Naive thymus-derived CD4-positive, alpha-beta T cell (primary cell): ENCODE measurements around the gene PDPK1. TPM values are rescaled to one million over a fixed set of nuclear protein-coding genes. Genes with fewer than 3 reads are reported as not detected.

ENCODE experiments used
- ATAC-seq: fragments of 150-1000 bp; cut with Tn5 transposase; 2 replicates; pipeline ENCODE4 v1.10.0; 2021; ENCODE audit warnings: mild to moderate bottlenecking, moderate library complexity
- CTCF ChIA-PET: fragments of 350-600 bp; sonication (Branson Sonifier 250); formaldehyde crosslinking; loops from one replicate; lab custom pipeline; 2021; ENCODE audit warnings: antibody characterized with exemption; lab: Charles Lee
- POLR2A ChIA-PET: fragments of 350-600 bp; sonication (Branson Sonifier 250); formaldehyde crosslinking; loops from one replicate; lab custom pipeline; 2021; ENCODE audit warnings: antibody characterized with exemption, inconsistent platforms; lab: Charles Lee
- DNase-seq, 9 donors: peaks; one replicate each; pipeline versions ENCODE4 v3.0.0 to v3.0.0-alpha.2; 2020 to 2022; ENCODE audit warnings: mixed read lengths in 1 of 9
- H3K27ac ChIP-seq: one replicate; pipeline ENCODE4 v1.7.0; 2013; ENCODE audit warnings: mild to moderate bottlenecking, low read depth, low read length, moderate library complexity
- H3K27me3 ChIP-seq, 2 donors: one replicate each; pipeline ENCODE4 v1.7.0; 2013; ENCODE audit warnings: low read length in 2 of 2, mild to moderate bottlenecking in 2 of 2, moderate library complexity in 2 of 2; ENCODE audit not compliant: control insufficient read depth in 2 of 2, insufficient read depth in 2 of 2
- H3K36me3 ChIP-seq, 3 experiments: 1 replicate in 2 of 3; 2 replicates in 1 of 3; pipeline ENCODE4 v1.7.0; 2013; ENCODE audit warnings: low read length in 3 of 3, mild to moderate bottlenecking in 3 of 3, moderate library complexity in 1 of 3; ENCODE audit not compliant: insufficient read depth in 3 of 3, control insufficient read depth in 2 of 3
- H3K4me1 ChIP-seq, 2 donors: one replicate each; pipeline ENCODE4 v1.7.0; 2013; ENCODE audit warnings: low read length in 2 of 2, mild to moderate bottlenecking in 2 of 2, moderate library complexity in 1 of 2; ENCODE audit not compliant: control insufficient read depth in 2 of 2, insufficient read depth in 2 of 2
- H3K4me3 ChIP-seq: 2 replicates; pipeline ENCODE4 v1.7.0; 2013; ENCODE audit warnings: mild to moderate bottlenecking, low read length
- H3K9me3 ChIP-seq, 3 experiments: 1 replicate in 2 of 3; 2 replicates in 1 of 3; pipeline ENCODE4 v1.7.0; 2013; ENCODE audit warnings: low read length in 3 of 3; ENCODE audit not compliant: control insufficient read depth in 2 of 3
- H3K27ac Mint-ChIP-seq, 9 donors: one replicate each; pipeline ENCODE4 v1.8.0; 2020 to 2022; ENCODE audit warnings: mixed read lengths in 9 of 9, mild to moderate bottlenecking in 8 of 9, moderate library complexity in 5 of 9, inconsistent platforms in 2 of 9
- H3K27me3 Mint-ChIP-seq, 5 donors: one replicate each; pipeline ENCODE4 v1.8.0; 2021 to 2022; ENCODE audit warnings: mixed read lengths in 5 of 5, mild to moderate bottlenecking in 1 of 5
- H3K36me3 Mint-ChIP-seq, 5 donors: one replicate each; pipeline ENCODE4 v1.8.0; 2020 to 2022; ENCODE audit warnings: mixed read lengths in 5 of 5, mild to moderate bottlenecking in 3 of 5, inconsistent platforms in 1 of 5
- H3K4me1 Mint-ChIP-seq, 7 donors: one replicate each; pipeline ENCODE4 v1.8.0; 2020 to 2022; ENCODE audit warnings: mixed read lengths in 7 of 7, mild to moderate bottlenecking in 3 of 7, inconsistent platforms in 1 of 7
- H3K4me3 Mint-ChIP-seq, 10 donors: one replicate each; pipeline ENCODE4 v1.8.0; 2020 to 2022; ENCODE audit warnings: mild to moderate bottlenecking in 10 of 10, mixed read lengths in 10 of 10, moderate library complexity in 6 of 10, inconsistent platforms in 2 of 10
- H3K9me3 Mint-ChIP-seq, 11 donors: one replicate each; pipeline ENCODE4 v1.8.0; 2020 to 2022; ENCODE audit warnings: mixed read lengths in 11 of 11, mild to moderate bottlenecking in 4 of 11, inconsistent platforms in 1 of 11, moderate library complexity in 1 of 11
- intact Hi-C, 2 donors: fragments of 100-400 bp; cut with micrococcal nuclease; formaldehyde crosslinking; loops; one replicate each; pipeline ENCODE4 v1.15.1; 2023
- polyA plus RNA-seq, 2 donors: library from polyadenylated mRNA; unstranded; fragments of 300-500 nt; fragmentation: Illumina TruSeq; gene quantifications; one replicate each; pipeline ENCODE4 v1.2.3, GENCODE V29; 2021
- total RNA-seq, 6 experiments: library from RNA in 5 of 6; stranded (reverse) in 5 of 6; gene quantifications; 1 replicate in 5 of 6; 2 replicates in 1 of 6; pipeline ENCODE4 v1.2.3 and lab custom pipeline; 2021 to 2026

PDPK1 gene
- total and polyA plus RNA-seq, 7 experiments from 2014 or later = 30.7 to 71.5 (median 56.5) TPM

GRCh38 chr16:2512735-2513404 is 25.0 kb upstream of the PDPK1 start:
- Mint-ChIP-seq H3K27ac (peak overlapping the region; percentile 90 to 98 (median 95)), H3K36me3 (peaks cover 0 to 5% (median 3%) of the 10 kb centered on the region in 5 donors), H3K4me3 (peak overlapping the region; percentile 85 to 94 (median 88)), H3K9me3 (no peaks in the 10 kb centered on the region), H3K27me3 (peaks cover 0 to 3% (median 0%) of the 10 kb centered on the region in 5 donors), H3K4me1 (peaks cover 36 to 59% (median 42%) of the 10 kb centered on the region in 7 donors)
- Histone ChIP-seq H3K9me3 (no peaks in the 10 kb centered on the region), H3K27me3 (no peaks in the 10 kb centered on the region), H3K27ac (peak overlapping the region; percentile 100), H3K36me3 (peaks cover 0 to 15% (median 0%) of the 10 kb centered on the region in 3 experiments), H3K4me3 (peak overlapping the region; percentile 60), H3K4me1 (peaks cover 31 to 37% of the 10 kb centered on the region in 2 donors)
- ATAC-seq (no peak), DNase-seq (no peak)
- intact Hi-C loops = loop anchor here (1.0 to 10.0 kb wide), 9 partner anchors 19 to 1021 kb away; partner anchors contain the start of genes RNPS1 (in 2 of the 2), CCNF (in 1 of the 2), E4F1 (in 1 of the 2) and MSRB1 (in 1 of the 2)
- ChIA-PET POLR2A (interaction anchor here (0.5 to 5.2 kb wide), 13 partner anchors 11 to 1696 kb away, joined by 3 to 83 read pairs (median 5); partner anchors contain the start of genes CEMP1, MLST8, PDPK1 and PGP), CTCF (interaction anchor here (0.5 to 0.9 kb wide), 2 partner anchors 9 to 20 kb away, joined by 3 read pairs; no protein-coding TSS in a partner anchor)

- H3K36me3 Mint-ChIP-seq = peaks cover 0 to 5% (median 3%) of the 10 kb centered on the region in 5 donors
- Histone ChIP-seq H3K4me1 (peaks cover 31 to 44% of the 10 kb centered on the region in 2 donors), H3K4me3 (peak within 1 kb of the TSS; percentile 71), H3K27ac (peak within 1 kb of the TSS; percentile 100), H3K36me3 (peaks cover 0 to 15% (median 0%) of the 10 kb centered on the region in 3 experiments), H3K27me3 (no peaks in the 10 kb centered on the region), H3K9me3 (no peaks in the 10 kb centered on the region)
- H3K27ac Mint-ChIP-seq = peak within 1 kb of the TSS; percentile 90 to 98 (median 96)
- intact Hi-C loops = loop anchor here (1.0 to 10.0 kb wide), 9 partner anchors 19 to 1021 kb away; partner anchors contain the start of genes RNPS1 (in 2 of the 2), CCNF (in 1 of the 2), E4F1 (in 1 of the 2) and MSRB1 (in 1 of the 2)
- peak within 1 kb of the TSS; percentile 85 to 94 (median 91) for H3K4me3 Mint-ChIP-seq
- ATAC-seq (peak; percentile 87), DNase-seq (peak; percentile 89 to 98 (median 94))
- H3K27me3 Mint-ChIP-seq = peaks cover 0 to 3% (median 0%) of the 10 kb centered on the region in 5 donors
- no peaks in the 10 kb centered on the region for H3K9me3 Mint-ChIP-seq
- peaks cover 36 to 60% (median 48%) of the 10 kb centered on the region in 7 donors for H3K4me1 Mint-ChIP-seq
- CTCF ChIA-PET = interaction anchor here (0.6 to 0.9 kb wide), 3 partner anchors 19 to 373 kb away, joined by 3 to 7 read pairs (median 3); no protein-coding TSS in a partner anchor
- POLR2A ChIA-PET = interaction anchor here (0.5 to 5.2 kb wide), 18 partner anchors 12 to 1697 kb away, joined by 3 to 83 read pairs (median 3); partner anchors contain the start of genes CEMP1, KCTD5, PDPK1 and PGP
Observed at GRCh38 chr16:2513405-2514332, 24.2 kb upstream of the PDPK1 start, which contains the start of gene ATP6V0C. Gene ATP6V0C (plus strand): TSS chr16:2513952. CDS start chr16:2514104, 152 bp downstream.

GRCh38 chr16:2514333-2515179 is 23.3 kb upstream of the PDPK1 start:
- CTCF ChIA-PET = interaction anchor here (0.6 kb wide), 3 partner anchors 29 to 1023 kb away, joined by 3 to 7 read pairs (median 6); no protein-coding TSS in a partner anchor
- Histone ChIP-seq H3K27me3 (no peaks in the 10 kb centered on the region), H3K4me3 (peak overlapping the region; percentile 71), H3K9me3 (no peaks in the 10 kb centered on the region), H3K4me1 (peaks cover 31 to 53% of the 10 kb centered on the region in 2 donors), H3K36me3 (peaks cover 0 to 20% (median 5%) of the 10 kb centered on the region in 3 experiments), H3K27ac (peak overlapping the region; percentile 100)
- Mint-ChIP-seq H3K27ac (peak overlapping the region; percentile 90 to 98 (median 96)), H3K9me3 (no peaks in the 10 kb centered on the region), H3K36me3 (peaks cover 0 to 5% (median 3%) of the 10 kb centered on the region in 5 donors), H3K4me1 (peaks cover 41 to 64% (median 56%) of the 10 kb centered on the region in 7 donors), H3K4me3 (peak overlapping the region; percentile 85 to 94 (median 90)), H3K27me3 (peaks cover 0 to 3% (median 0%) of the 10 kb centered on the region in 5 donors)
- intact Hi-C loops = loop anchor here (5.0 to 10.0 kb wide), 4 partner anchors 290 to 1022 kb away; partner anchors contain the start of genes E4F1 (in 1 of the 2), RPS2 (in 1 of the 2) and TELO2 (in 1 of the 2)
- ATAC-seq = peak; percentile 0
- peak in 3 of 9 donors; percentile 32 to 49 (median 34) for DNase-seq
- POLR2A ChIA-PET = interaction anchor here (0.6 to 5.2 kb wide), 14 partner anchors 12 to 733 kb away, joined by 3 to 83 read pairs (median 4); partner anchors contain the start of genes CEMP1, KCTD5, PDPK1 and RPS2

- ATAC-seq (no peak), DNase-seq (peak in 1 of 9 donors; percentile 11)
- intact Hi-C loops = loop anchor here in 1 of 2 donors (10.0 kb wide), 1 partner anchor 291 kb away; the partner anchor contains the start of gene E4F1
Observed at GRCh38 chr16:2515180-2515851, 22.5 kb upstream of the PDPK1 start.

More at GRCh38 chr16:2515180-2515851, 22.5 kb upstream of the PDPK1 start:
- Mint-ChIP-seq H3K4me1 (peaks cover 46 to 65% (median 62%) of the 10 kb centered on the region in 7 donors), H3K9me3 (no peaks in the 10 kb centered on the region), H3K27ac (peak overlapping the region; percentile 88 to 97 (median 94)), H3K36me3 (peaks cover 0 to 9% (median 5%) of the 10 kb centered on the region in 5 donors), H3K27me3 (peaks cover 0 to 3% (median 0%) of the 10 kb centered on the region in 5 donors), H3K4me3 (peak overlapping the region; percentile 81 to 94 (median 90))
- CTCF ChIA-PET = interaction anchor here (0.6 to 0.7 kb wide), 2 partner anchors 690 to 1024 kb away, joined by 3 to 6 read pairs; no protein-coding TSS in a partner anchor
- Histone ChIP-seq H3K4me1 (peaks cover 31 to 55% of the 10 kb centered on the region in 2 donors), H3K27me3 (no peaks in the 10 kb centered on the region), H3K9me3 (no peaks in the 10 kb centered on the region), H3K27ac (peak overlapping the region; percentile 100), H3K36me3 (peaks cover 0 to 21% (median 6%) of the 10 kb centered on the region in 3 experiments), H3K4me3 (peak overlapping the region; percentile 71)
- POLR2A ChIA-PET = interaction anchor here (0.6 to 5.2 kb wide), 7 partner anchors 14 to 1829 kb away, joined by 3 to 83 read pairs (median 7); partner anchors contain the start of genes CEMP1, PDPK1, RPS2 and SRRM2
